NB4 (cell line): ENCODE measurements around the gene ZNF239.

Experiments
- POLR2A ChIP-seq: IDR thresholded peaks from 2 replicates; pipeline ENCODE4 v1.6.1; 2011; ENCODE audit warnings: mild to moderate bottlenecking; ENCODE audit not compliant: insufficient read length; ENCODE audit errors: extremely low read depth
- TF ChIP-seq, protein P1 (sequence below): IDR thresholded peaks from one replicate; pipeline ENCODE4 v1.5.1; 2012; ENCODE audit warnings: low read depth, low read length

DNA sequence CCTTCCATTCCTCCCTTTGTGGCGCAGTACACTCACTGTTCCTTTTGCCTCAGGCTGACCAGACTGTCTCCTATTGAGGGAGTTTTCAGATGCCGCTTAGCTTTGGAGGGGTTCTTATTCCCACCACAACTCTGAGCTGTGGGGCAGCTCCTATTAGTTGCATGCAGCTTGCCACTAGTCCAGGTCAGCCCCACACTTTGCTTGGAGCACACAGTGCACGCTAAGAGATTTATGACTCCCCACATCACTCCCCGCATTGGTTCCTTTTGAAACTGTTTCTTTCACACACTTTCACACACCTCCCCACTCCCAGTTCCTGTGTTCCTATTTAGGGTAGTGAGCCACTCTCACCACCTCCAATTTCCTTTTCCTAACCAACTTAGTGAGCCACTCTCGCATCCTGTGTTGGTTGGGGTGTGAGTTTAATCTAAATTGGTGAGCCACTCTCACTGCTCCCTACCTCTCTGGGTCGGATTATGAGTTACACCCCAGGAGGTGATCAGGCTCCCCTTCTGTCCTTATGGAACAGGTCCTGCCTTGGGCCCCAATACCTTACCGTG, 21.4 kb upstream of the ZNF239 start:
- TF ChIP-seq, protein P1, sequence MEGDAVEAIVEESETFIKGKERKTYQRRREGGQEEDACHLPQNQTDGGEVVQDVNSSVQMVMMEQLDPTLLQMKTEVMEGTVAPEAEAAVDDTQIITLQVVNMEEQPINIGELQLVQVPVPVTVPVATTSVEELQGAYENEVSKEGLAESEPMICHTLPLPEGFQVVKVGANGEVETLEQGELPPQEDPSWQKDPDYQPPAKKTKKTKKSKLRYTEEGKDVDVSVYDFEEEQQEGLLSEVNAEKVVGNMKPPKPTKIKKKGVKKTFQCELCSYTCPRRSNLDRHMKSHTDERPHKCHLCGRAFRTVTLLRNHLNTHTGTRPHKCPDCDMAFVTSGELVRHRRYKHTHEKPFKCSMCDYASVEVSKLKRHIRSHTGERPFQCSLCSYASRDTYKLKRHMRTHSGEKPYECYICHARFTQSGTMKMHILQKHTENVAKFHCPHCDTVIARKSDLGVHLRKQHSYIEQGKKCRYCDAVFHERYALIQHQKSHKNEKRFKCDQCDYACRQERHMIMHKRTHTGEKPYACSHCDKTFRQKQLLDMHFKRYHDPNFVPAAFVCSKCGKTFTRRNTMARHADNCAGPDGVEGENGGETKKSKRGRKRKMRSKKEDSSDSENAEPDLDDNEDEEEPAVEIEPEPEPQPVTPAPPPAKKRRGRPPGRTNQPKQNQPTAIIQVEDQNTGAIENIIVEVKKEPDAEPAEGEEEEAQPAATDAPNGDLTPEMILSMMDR = no peak
- no peak for TF ChIP-seq POLR2A
